ENCODE measurements around the gene S100B. TPM values are rescaled to one million over a fixed set of nuclear protein-coding genes. Genes with fewer than 3 reads are reported as not detected.

Gene S100B
- total RNA-seq, 2 donors from 2014 or later, result 4.5 to 5.8 TPM

DNA sequence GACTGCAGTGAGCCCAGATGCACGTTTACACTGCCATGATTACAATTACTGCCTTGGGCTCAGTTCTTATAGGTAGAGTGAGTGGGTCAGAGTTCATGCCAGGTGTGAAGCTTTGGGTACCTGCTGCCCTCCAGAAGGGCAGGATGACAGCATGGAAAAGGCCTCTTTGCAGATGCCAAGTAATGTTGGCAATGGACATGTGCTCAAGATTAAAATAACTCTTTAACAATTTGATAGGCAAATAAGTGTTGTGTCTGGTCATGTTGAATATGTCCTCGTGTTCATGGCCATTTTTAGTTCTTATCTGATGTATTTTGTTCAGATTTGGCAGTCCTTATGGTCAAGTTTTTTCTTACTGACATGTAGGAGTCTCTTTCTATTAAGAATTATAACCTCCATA is 34.8 kb downstream of the S100B start:
- Histone ChIP-seq H3K9me3 (peaks cover 0 to 16% of the 10 kb centered on the region in 2 donors), H3K4me3 (no peak overlapping the region), H3K36me3 (peaks cover 57% of the 10 kb centered on the region), H3K27ac (peak overlapping the region; percentile 58 to 84), H3K27me3 (no peaks in the 10 kb centered on the region), H3K4me1 (peaks cover 0 to 4% of the 10 kb centered on the region in 2 donors)
- TF ChIP-seq, protein P1, sequence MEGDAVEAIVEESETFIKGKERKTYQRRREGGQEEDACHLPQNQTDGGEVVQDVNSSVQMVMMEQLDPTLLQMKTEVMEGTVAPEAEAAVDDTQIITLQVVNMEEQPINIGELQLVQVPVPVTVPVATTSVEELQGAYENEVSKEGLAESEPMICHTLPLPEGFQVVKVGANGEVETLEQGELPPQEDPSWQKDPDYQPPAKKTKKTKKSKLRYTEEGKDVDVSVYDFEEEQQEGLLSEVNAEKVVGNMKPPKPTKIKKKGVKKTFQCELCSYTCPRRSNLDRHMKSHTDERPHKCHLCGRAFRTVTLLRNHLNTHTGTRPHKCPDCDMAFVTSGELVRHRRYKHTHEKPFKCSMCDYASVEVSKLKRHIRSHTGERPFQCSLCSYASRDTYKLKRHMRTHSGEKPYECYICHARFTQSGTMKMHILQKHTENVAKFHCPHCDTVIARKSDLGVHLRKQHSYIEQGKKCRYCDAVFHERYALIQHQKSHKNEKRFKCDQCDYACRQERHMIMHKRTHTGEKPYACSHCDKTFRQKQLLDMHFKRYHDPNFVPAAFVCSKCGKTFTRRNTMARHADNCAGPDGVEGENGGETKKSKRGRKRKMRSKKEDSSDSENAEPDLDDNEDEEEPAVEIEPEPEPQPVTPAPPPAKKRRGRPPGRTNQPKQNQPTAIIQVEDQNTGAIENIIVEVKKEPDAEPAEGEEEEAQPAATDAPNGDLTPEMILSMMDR (IDR thresholded peaks at IDR 0.05), result no peak
- no peak for DNase-seq (ENCODE audit: low spot score)

DNA sequence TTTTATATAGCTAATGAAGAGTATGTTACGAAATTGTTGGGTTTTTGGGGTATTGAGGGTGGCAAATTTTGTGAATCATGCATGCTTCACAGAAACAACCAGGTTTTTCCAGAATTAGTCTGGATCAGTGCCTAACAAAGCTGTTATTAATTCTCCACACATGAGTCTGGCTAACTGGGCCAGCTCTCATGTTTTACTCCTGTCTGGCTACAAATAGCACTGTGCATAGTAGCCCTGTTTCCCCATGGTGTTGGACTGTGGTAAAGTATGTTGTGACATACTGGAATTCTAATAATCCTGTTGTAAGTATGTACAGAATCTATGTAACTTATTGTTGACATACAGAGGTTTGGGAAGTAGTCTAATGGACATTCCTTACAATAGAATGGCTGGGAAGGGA is 35.8 kb downstream of the S100B start:
- peaks cover 0 to 16% of the 10 kb centered on the region in 2 donors for H3K9me3 ChIP-seq
- no peak for DNase-seq (ENCODE audit: low spot score)
- peaks cover 65% of the 10 kb centered on the region for H3K36me3 ChIP-seq
- no peaks in the 10 kb centered on the region for H3K27me3 ChIP-seq
- peak overlapping the region in 1 of 2 donors; percentile 84 for H3K27ac ChIP-seq
- H3K4me1 ChIP-seq, result peaks cover 0 to 4% of the 10 kb centered on the region in 2 donors
- no peak overlapping the region for H3K4me3 ChIP-seq
- TF ChIP-seq, protein P1 (IDR thresholded peaks at IDR 0.05), result no peak

DNA sequence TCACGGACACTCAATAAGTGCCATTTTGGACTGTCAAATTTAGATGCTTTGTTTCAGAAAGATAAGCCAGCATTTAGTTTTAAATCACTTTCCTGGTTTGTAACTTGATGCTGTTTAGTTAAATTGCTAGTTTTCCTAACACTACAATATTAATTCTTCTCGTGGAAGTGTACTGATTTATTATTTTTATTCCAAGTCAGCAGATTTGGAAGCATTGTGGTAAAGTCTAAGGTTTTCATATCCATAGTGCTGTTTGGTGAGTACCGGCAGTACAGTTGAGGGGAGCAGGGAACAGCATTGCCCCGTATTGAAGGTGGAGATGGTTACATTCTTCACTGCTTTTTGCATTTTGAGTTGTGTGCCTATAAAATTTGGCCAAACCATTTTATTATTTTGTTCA is 36.3 kb downstream of the S100B start:
- H3K27me3 ChIP-seq, result no peaks in the 10 kb centered on the region
- H3K4me1 ChIP-seq, result peaks cover 0 to 4% of the 10 kb centered on the region in 2 donors
- TF ChIP-seq, protein P1 (IDR thresholded peaks at IDR 0.05), result no peak
- H3K9me3 ChIP-seq, result peaks cover 0 to 16% of the 10 kb centered on the region in 2 donors
- no peak for DNase-seq (ENCODE audit: low spot score)
- no peak overlapping the region for H3K27ac ChIP-seq
- no peak overlapping the region for H3K4me3 ChIP-seq
- H3K36me3 ChIP-seq, result peaks cover 71% of the 10 kb centered on the region

DNA sequence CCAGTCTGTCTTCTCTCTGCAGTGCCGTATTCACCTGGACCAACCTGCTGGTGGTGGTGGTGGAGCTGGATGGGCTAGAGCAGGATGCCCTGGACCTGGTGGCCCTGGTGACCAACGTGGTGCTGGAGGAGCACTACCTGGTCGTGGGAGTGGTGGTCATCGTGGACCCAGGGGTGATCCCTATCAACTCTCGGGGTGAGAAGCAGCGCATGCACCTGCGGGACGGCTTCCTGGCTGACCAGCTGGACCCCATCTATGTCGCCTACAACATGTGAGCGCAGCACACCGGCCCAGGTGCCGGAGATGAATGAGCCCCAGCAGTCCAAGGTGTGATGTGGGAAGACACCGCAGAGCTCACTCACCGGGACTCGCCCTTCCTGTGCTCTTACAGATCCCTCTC is 37.5 kb downstream of the S100B start:
- no peak overlapping the region for H3K4me3 ChIP-seq
- H3K36me3 ChIP-seq, result peaks cover 72% of the 10 kb centered on the region
- no peak overlapping the region for H3K27ac ChIP-seq
- DNase-seq (ENCODE audit: low spot score), result no peak
- H3K27me3 ChIP-seq, result no peaks in the 10 kb centered on the region
- H3K9me3 ChIP-seq, result peaks cover 0 to 9% of the 10 kb centered on the region in 2 donors
- TF ChIP-seq, protein P1 (IDR thresholded peaks at IDR 0.05), result no peak
- peaks cover 0 to 4% of the 10 kb centered on the region in 2 donors for H3K4me1 ChIP-seq

DNA sequence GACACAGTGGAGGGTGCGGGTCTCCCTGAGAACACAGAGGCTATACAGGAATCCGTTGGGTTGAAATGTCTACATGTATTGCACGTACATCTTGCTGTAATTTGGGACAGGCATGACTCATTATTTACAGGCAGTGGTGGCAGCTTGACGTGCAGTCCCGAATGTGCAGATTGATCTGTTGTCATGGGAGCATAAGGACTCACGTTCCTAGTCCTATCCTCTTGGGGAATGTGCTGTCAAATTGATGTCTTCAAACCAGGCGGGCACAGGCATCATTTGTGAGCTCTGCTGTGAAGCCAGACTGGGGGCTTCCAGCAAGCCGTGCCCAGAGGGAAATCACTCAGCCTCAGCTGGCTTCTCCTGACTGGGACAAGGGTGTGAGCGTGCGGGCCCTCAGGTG is 40.5 kb downstream of the S100B start:
- DNase-seq (ENCODE audit: low spot score), result no peak
- Histone ChIP-seq H3K36me3 (peaks cover 81% of the 10 kb centered on the region), H3K4me3 (no peak overlapping the region), H3K27me3 (no peaks in the 10 kb centered on the region), H3K9me3 (no peaks in the 10 kb centered on the region), H3K4me1 (peaks cover 0 to 11% of the 10 kb centered on the region in 2 donors), H3K27ac (no peak overlapping the region)
- TF ChIP-seq, protein P1 (IDR thresholded peaks at IDR 0.05), result no peak

DNA sequence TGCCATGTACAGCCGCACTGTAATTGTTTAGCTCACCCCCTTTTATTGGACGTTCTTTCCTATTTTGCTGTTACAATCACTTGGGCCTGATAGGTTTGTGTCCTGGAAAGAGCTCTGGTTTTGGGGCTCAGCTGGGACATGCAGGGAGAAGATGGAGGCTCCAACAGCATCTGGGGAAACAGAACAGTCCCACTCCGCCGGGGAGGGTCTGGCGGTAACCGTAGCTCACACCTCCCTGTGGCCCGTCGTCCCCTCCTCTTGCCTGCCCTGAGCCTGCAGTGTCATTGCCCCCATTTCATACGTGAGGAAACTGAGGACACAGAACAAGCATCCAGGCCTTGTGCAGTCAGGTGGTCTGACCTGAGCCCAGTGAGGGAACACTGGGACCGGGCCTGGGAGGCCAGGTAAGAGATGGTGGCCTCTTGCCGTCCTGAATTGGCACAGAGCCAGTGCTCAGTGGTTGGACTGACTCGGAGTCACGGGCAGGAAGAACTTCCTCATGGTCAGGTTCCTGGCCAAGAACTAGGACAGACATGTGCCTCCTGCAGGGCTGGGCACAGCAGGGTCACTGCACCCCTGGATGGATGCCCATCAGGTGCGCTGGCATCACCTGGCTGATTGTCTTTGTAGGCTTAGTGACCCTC is 41.8 kb downstream of the S100B start:
- TF ChIP-seq, protein P1 (IDR thresholded peaks at IDR 0.05), result no peak
- DNase-seq (ENCODE audit: low spot score), result no peak
- Histone ChIP-seq H3K4me3 (no peak overlapping the region), H3K27me3 (no peaks in the 10 kb centered on the region), H3K36me3 (peaks cover 86% of the 10 kb centered on the region), H3K27ac (no peak overlapping the region), H3K9me3 (no peaks in the 10 kb centered on the region), H3K4me1 (peaks cover 0 to 15% of the 10 kb centered on the region in 2 donors)
